Lower lobe of right lung (tissue), 2 donors: ENCODE data around the gene GSTP1. TPM values are rescaled to one million over a fixed set of nuclear protein-coding genes. Genes with fewer than 3 reads are reported as not detected.

Experiments
- ATAC-seq, 2 donors: fragments of 200-7000 bp; cut with Tn5 transposase; one replicate each; pipeline ENCODE4 v1.9.1; 2020 to 2022; ENCODE audit warnings: mild to moderate bottlenecking in 2 of 2, moderate library complexity in 2 of 2
- DNase-seq: peaks from one replicate; pipeline ENCODE4 v3.0.0-alpha.2; 2020
- H3K27ac ChIP-seq: fragments of 200-600 bp; one replicate; pipeline ENCODE4 v1.8.0; 2022
- H3K27me3 ChIP-seq: fragments of 200-600 bp; one replicate; pipeline ENCODE4 v1.8.0; 2022; ENCODE audit warnings: low read depth
- H3K36me3 ChIP-seq: fragments of 200-600 bp; one replicate; pipeline ENCODE4 v1.8.0; 2022; ENCODE audit warnings: mild to moderate bottlenecking
- H3K4me1 ChIP-seq: fragments of 200-600 bp; one replicate; pipeline ENCODE4 v1.8.0; 2022
- H3K4me3 ChIP-seq: fragments of 200-600 bp; one replicate; pipeline ENCODE4 v1.8.0; 2022; ENCODE audit warnings: mild to moderate bottlenecking
- H3K9me3 ChIP-seq: fragments of 200-600 bp; one replicate; pipeline ENCODE4 v1.8.0; 2022
- CTCF ChIP-seq: fragments of 200-600 bp; IDR thresholded peaks from one replicate; pipeline ENCODE4 v1.8.0; 2022; ENCODE audit warnings: antibody characterized with exemption, mild to moderate bottlenecking
- intact Hi-C: fragments of 100-400 bp; cut with DNase I; formaldehyde crosslinking; loops from one replicate; pipeline ENCODE4 v1.11.0; 2022
- total RNA-seq: library from RNA; stranded (reverse); fragmentation: NEBNext Ultra II Directional; extraction: Animal tissue kit (Norgen Biotek cat#: 25700); gene quantifications from one replicate; pipeline ENCODE4 v1.2.1, GENCODE V29; 2021
- donor health status: DM: no; HTN: yes; CAD: no; lungs with severe emphysema.

Gene GSTP1
- total RNA-seq, 1 donor from 2014 or later = 677 TPM

GRCh38 chr11:67631853-67632174 lies 48.2 kb downstream of the GSTP1 start:
- Histone ChIP-seq H3K4me3 (no peak overlapping the region), H3K27ac (no peak overlapping the region), H3K27me3 (peaks cover 8% of the 10 kb centered on the region), H3K36me3 (no peaks in the 10 kb centered on the region), H3K4me1 (peaks cover 14% of the 10 kb centered on the region), H3K9me3 (no peaks in the 10 kb centered on the region)
- ATAC-seq (no peak), DNase-seq (no peak)
- no peak for TF ChIP-seq CTCF
- intact Hi-C loops = no loop called here

GRCh38 chr11:67632175-67632981 lies 48.8 kb downstream of the GSTP1 start:
- Histone ChIP-seq H3K27me3 (peaks cover 8% of the 10 kb centered on the region), H3K36me3 (no peaks in the 10 kb centered on the region), H3K27ac (no peak overlapping the region), H3K9me3 (no peaks in the 10 kb centered on the region), H3K4me3 (no peak overlapping the region), H3K4me1 (peaks cover 14% of the 10 kb centered on the region)
- ATAC-seq (no peak), DNase-seq (peak; percentile 50)
- intact Hi-C loops = no loop called here
- no peak for TF ChIP-seq CTCF

- no peak for TF ChIP-seq CTCF
- intact Hi-C loops = no loop called here
- H3K9me3 ChIP-seq = no peaks in the 10 kb centered on the region
- peaks cover 14% of the 10 kb centered on the region for H3K4me1 ChIP-seq
- ATAC-seq (no peak), DNase-seq (peak; percentile 47)
- H3K27me3 ChIP-seq = peaks cover 8% of the 10 kb centered on the region
- H3K36me3 ChIP-seq = no peaks in the 10 kb centered on the region
- no peak overlapping the region for H3K27ac ChIP-seq
- no peak overlapping the region for H3K4me3 ChIP-seq
Measured at GRCh38 chr11:67632982-67633755, 49.6 kb downstream of the GSTP1 start.

- no peak for TF ChIP-seq CTCF
- no peak for ATAC-seq
- Histone ChIP-seq H3K27me3 (peaks cover 8% of the 10 kb centered on the region), H3K9me3 (no peaks in the 10 kb centered on the region), H3K27ac (no peak overlapping the region), H3K4me1 (peaks cover 12% of the 10 kb centered on the region), H3K36me3 (no peaks in the 10 kb centered on the region), H3K4me3 (no peak overlapping the region)
- DNase-seq = no peak
- intact Hi-C loops = no loop called here
Measured at GRCh38 chr11:67633758-67634365, 50.2 kb downstream of the GSTP1 start.

GRCh38 chr11:67634366-67635230 lies 51.0 kb downstream of the GSTP1 start:
- Histone ChIP-seq H3K4me3 (no peak overlapping the region), H3K9me3 (no peaks in the 10 kb centered on the region), H3K36me3 (no peaks in the 10 kb centered on the region), H3K27me3 (peaks cover 11% of the 10 kb centered on the region), H3K4me1 (peaks cover 6% of the 10 kb centered on the region), H3K27ac (no peak overlapping the region)
- TF ChIP-seq CTCF = no peak
- no peak for DNase-seq
- ATAC-seq = no peak
- intact Hi-C loops = no loop called here
